D721Med (cell line): ENCODE data around the gene MAP1LC3A.

ENCODE experiments used
- DNase-seq: peaks from one replicate; pipeline ENCODE4 v3.0.0; 2011; ENCODE audit warnings: low spot score; ENCODE audit not compliant: insufficient read length
- FAIRE-seq: peaks from 2 replicates; lab custom pipeline; 2011; peaks lifted over from hg19 to GRCh38; lab: Jason Lieb, UNC
- TF ChIP-seq, protein P1 (sequence below): IDR thresholded peaks from 2 replicates; pipeline ENCODE4 v1.5.1; 2012; ENCODE audit warnings: mild to moderate bottlenecking, control low read depth; ENCODE audit not compliant: insufficient read depth; ENCODE audit errors: missing control alignments

The MAP1LC3A gene

DNA sequence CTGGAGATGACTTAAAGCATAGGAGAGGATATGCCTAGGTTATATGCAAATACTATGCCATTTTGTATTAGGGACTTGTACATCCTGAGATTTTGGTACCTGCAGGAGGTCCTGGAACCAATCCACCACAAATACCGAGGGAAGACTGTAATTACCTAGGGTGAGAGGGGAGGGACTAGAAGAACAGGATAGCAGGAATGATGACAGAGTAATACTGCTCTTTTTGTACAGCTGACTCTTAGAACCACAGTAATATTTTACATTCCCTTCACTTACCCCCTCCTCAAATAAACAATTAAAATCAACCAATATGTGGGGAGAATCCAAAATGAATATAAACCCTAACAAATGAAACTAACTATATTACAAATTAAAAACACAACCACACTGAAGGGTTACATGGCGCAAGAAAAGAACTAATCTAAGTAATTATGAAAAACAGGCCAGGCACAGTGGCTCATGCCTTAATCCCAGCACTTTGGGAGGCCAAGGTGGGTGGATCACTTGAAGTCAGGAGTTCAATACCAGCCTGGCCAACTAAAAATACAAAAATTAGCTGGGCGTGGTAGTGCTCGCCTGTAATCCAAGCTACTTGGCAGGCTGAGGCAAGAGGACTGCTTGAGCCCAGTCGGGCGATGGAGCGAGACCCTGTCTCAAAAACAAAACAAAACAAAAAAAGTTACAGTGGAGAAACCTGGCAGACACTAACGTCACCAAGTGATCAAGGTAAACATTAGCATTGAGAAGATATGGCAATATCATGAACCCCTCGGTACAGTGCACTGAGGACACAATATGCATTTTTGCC, 37.1 kb downstream of the MAP1LC3A start:
- no peak for FAIRE-seq
- no peak for DNase-seq
- TF ChIP-seq, protein P1, sequence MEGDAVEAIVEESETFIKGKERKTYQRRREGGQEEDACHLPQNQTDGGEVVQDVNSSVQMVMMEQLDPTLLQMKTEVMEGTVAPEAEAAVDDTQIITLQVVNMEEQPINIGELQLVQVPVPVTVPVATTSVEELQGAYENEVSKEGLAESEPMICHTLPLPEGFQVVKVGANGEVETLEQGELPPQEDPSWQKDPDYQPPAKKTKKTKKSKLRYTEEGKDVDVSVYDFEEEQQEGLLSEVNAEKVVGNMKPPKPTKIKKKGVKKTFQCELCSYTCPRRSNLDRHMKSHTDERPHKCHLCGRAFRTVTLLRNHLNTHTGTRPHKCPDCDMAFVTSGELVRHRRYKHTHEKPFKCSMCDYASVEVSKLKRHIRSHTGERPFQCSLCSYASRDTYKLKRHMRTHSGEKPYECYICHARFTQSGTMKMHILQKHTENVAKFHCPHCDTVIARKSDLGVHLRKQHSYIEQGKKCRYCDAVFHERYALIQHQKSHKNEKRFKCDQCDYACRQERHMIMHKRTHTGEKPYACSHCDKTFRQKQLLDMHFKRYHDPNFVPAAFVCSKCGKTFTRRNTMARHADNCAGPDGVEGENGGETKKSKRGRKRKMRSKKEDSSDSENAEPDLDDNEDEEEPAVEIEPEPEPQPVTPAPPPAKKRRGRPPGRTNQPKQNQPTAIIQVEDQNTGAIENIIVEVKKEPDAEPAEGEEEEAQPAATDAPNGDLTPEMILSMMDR, result no peak

DNA sequence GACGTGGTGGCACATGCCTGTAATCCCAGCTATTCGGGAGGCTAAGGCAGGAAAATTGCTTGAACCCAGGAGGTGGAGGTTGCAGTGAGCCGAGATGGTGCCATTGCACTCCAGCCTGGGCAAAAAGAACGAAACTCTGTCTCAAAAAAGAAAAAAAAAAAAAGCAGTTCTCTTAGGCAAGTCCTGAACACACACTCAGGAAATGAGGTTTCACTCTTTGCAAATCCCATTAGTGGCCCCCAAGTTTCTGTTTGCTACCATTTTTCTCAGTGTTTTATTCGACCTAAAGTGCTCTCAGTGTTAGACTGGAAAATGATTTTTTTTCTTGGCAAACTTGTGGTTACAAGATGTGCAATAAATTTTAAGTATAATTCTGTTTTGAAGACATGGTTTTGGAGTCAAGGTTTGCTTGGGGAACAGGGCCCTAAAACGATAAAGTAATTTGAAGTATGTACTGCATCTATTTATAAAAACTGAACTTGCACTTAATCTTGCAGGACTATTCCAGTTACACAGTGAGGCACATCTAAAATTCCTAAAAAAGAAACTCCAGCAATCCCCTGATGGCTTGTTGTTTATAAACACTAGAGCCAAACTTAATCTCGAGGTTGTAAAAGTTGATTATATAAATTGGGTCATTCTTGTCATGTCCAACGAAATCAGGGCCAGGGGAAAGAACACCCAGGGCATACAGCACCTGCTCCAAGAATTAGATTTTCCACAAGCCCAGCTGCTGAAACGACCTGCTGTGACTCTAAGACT, 42.6 kb downstream of the MAP1LC3A start:
- no peak for DNase-seq
- FAIRE-seq, result no peak
- TF ChIP-seq, protein P1, result no peak

DNA sequence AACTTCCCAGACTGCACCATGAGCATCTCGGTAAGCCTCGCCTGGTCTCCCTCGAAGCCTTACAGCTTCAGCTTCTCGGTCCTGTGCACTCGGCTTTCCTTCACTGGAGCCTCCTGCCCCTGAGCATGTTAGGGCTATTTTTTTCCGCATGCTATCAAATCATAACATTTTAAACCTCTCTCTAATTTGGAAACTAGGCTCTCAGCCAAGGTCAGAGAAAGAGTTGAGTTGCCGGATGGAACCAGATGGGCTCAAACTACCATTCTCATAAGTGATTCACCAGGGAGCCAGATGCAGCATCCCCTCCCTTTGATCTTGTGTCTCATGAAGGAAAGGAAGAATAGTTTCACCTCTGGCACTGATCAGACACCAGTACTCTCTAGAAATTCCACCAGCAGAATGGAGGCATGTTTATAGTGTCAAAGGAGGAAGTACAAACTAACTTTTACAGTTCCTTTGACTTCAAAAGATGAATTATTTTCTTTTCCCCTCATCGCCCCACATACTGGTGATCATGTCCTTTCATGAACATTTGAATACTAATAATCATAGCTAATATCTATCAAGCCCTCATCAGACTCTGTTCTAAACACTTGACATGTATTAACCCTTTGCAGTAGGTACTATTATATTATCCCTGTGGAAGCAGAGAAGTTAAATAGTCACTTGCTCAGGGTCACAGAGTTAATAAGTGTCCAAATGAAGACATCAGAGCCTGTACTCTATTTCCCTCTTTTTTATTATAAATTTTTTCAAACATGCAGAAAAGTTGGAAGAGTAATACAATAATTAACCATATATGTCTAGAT, 46.7 kb downstream of the MAP1LC3A start:
- FAIRE-seq, result no peak
- DNase-seq, result no peak
- TF ChIP-seq, protein P1, result no peak

DNA sequence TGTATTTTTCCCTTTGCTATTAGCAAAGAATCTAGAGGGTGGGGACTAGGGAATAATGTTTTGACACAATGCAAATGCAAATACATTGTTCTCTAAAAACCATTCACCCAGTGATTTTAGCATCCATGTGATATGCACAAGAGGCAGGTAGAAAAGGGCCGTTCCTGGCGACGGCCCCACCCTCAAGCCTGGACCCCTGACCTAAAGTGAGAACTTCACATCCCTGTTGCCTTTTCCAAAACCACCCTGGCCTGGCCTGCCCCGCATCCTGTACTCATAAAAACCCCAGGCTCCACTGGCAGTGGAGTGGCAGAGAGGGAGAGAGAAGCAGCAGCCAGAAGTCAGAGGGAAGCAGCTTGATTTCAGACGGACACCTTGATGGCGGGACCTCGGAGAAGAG, 48.5 kb downstream of the MAP1LC3A start:
- TF ChIP-seq, protein P1, result no peak
- DNase-seq, result no peak
- FAIRE-seq, result no peak
